Measurements from ENCODE around the gene E2F2. TPM values are rescaled to one million over a fixed set of nuclear protein-coding genes. Genes with fewer than 3 reads are reported as not detected.

E2F2 gene
- polyA plus RNA-seq, 1 donor (not counting 4 experiments of a cell fraction or from before 2014, with no cell fraction given) = 0.05 TPM

- no peak overlapping the region for H2AFZ ChIP-seq (ENCODE audit: control insufficient read depth, low read length)
- TF ChIP-seq, protein P1, sequence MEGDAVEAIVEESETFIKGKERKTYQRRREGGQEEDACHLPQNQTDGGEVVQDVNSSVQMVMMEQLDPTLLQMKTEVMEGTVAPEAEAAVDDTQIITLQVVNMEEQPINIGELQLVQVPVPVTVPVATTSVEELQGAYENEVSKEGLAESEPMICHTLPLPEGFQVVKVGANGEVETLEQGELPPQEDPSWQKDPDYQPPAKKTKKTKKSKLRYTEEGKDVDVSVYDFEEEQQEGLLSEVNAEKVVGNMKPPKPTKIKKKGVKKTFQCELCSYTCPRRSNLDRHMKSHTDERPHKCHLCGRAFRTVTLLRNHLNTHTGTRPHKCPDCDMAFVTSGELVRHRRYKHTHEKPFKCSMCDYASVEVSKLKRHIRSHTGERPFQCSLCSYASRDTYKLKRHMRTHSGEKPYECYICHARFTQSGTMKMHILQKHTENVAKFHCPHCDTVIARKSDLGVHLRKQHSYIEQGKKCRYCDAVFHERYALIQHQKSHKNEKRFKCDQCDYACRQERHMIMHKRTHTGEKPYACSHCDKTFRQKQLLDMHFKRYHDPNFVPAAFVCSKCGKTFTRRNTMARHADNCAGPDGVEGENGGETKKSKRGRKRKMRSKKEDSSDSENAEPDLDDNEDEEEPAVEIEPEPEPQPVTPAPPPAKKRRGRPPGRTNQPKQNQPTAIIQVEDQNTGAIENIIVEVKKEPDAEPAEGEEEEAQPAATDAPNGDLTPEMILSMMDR (optimal IDR thresholded peaks at IDR 0.05 in 1 of 3, IDR thresholded peaks at IDR 0.05 in 1 of 3, conservative IDR thresholded peaks at IDR 0.05 in 1 of 3; ENCODE audit: extremely low read depth in 1 of 3, insufficient read depth in 2 of 3, low read length in 3 of 3) = no peak
- no peak for TF ChIP-seq EZH2 (IDR thresholded peaks at IDR 0.05; ENCODE audit: low read length)
- H3K36me3 ChIP-seq (ENCODE audit: control insufficient read depth in 2 of 2, extremely low read depth in 1 of 2, insufficient read depth in 2 of 2, low read length in 2 of 2) = no peaks in the 10 kb centered on the region
- H3K4me3 ChIP-seq (ENCODE audit: control insufficient read depth in 2 of 3, extremely low read depth in 1 of 3, insufficient read depth in 2 of 3, low read depth in 1 of 3, low read length in 3 of 3) = no peak overlapping the region
- no peak overlapping the region for H3K9ac ChIP-seq (ENCODE audit: control insufficient read depth, extremely low read depth, insufficient read depth, low read length)
- no peaks in the 10 kb centered on the region for H3K9me1 ChIP-seq (ENCODE audit: control insufficient read depth, extremely low read depth, insufficient read depth, low read length)
- no peaks in the 10 kb centered on the region for H3K27me3 ChIP-seq (ENCODE audit: control insufficient read depth, extremely low read depth, insufficient read depth, low read length)
- H3K4me2 ChIP-seq (ENCODE audit: control insufficient read depth, extremely low read depth, insufficient read depth, low read depth, low read length) = no peak overlapping the region
- DNase-seq (ENCODE audit: low read depth, low spot score) (no peak), FAIRE-seq (no peak)
- H3K27ac ChIP-seq (ENCODE audit: control insufficient read depth, insufficient read depth, low read length) = no peak overlapping the region
- H3K9me3 ChIP-seq (ENCODE audit: control insufficient read depth, low read depth, low read length) = no peaks in the 10 kb centered on the region
- H3K4me1 ChIP-seq (ENCODE audit: control insufficient read depth, extremely low read depth, insufficient read depth, low read length) = no peaks in the 10 kb centered on the region
- dilution Hi-C loops (cut with MboI; ENCODE audit: extremely low pct_ligation_motif_present, low sequenced_read_pairs) = no loop called here
- H3K79me2 ChIP-seq (ENCODE audit: control insufficient read depth, insufficient read depth, low read length) = no peaks in the 10 kb centered on the region
- no peaks in the 10 kb centered on the region for H4K20me1 ChIP-seq (ENCODE audit: control insufficient read depth, extremely low read depth, insufficient read depth, low read length)
These were observed 15.1 kb downstream of the E2F2 start for GRCh38 chr1:23515905-23516304.

- H3K79me2 ChIP-seq (ENCODE audit: control insufficient read depth, insufficient read depth, low read length) = no peaks in the 10 kb centered on the region
- H3K27me3 ChIP-seq (ENCODE audit: control insufficient read depth, extremely low read depth, insufficient read depth, low read length) = no peaks in the 10 kb centered on the region
- FAIRE-seq (no peak), DNase-seq (ENCODE audit: low read depth, low spot score) (no peak)
- H3K9me3 ChIP-seq (ENCODE audit: control insufficient read depth, low read depth, low read length) = no peaks in the 10 kb centered on the region
- no peak overlapping the region for H3K9ac ChIP-seq (ENCODE audit: control insufficient read depth, extremely low read depth, insufficient read depth, low read length)
- H3K4me2 ChIP-seq (ENCODE audit: control insufficient read depth, extremely low read depth, insufficient read depth, low read depth, low read length) = no peak overlapping the region
- no peak overlapping the region for H2AFZ ChIP-seq (ENCODE audit: control insufficient read depth, low read length)
- no peaks in the 10 kb centered on the region for H3K4me1 ChIP-seq (ENCODE audit: control insufficient read depth, extremely low read depth, insufficient read depth, low read length)
- H4K20me1 ChIP-seq (ENCODE audit: control insufficient read depth, extremely low read depth, insufficient read depth, low read length) = no peaks in the 10 kb centered on the region
- TF ChIP-seq, protein P1 (optimal IDR thresholded peaks at IDR 0.05 in 1 of 3, IDR thresholded peaks at IDR 0.05 in 1 of 3, conservative IDR thresholded peaks at IDR 0.05 in 1 of 3; ENCODE audit: extremely low read depth in 1 of 3, insufficient read depth in 2 of 3, low read length in 3 of 3) = no peak
- TF ChIP-seq EZH2 (IDR thresholded peaks at IDR 0.05; ENCODE audit: low read length) = no peak
- no peaks in the 10 kb centered on the region for H3K9me1 ChIP-seq (ENCODE audit: control insufficient read depth, extremely low read depth, insufficient read depth, low read length)
- H3K4me3 ChIP-seq (ENCODE audit: control insufficient read depth in 2 of 3, extremely low read depth in 1 of 3, insufficient read depth in 2 of 3, low read depth in 1 of 3, low read length in 3 of 3) = no peak overlapping the region
- H3K27ac ChIP-seq (ENCODE audit: control insufficient read depth, insufficient read depth, low read length) = no peak overlapping the region
- dilution Hi-C loops (cut with MboI; ENCODE audit: extremely low pct_ligation_motif_present, low sequenced_read_pairs) = no loop called here
- no peaks in the 10 kb centered on the region for H3K36me3 ChIP-seq (ENCODE audit: control insufficient read depth in 2 of 2, extremely low read depth in 1 of 2, insufficient read depth in 2 of 2, low read length in 2 of 2)
These were observed 16.8 kb downstream of the E2F2 start for GRCh38 chr1:23514111-23514679.

All from keratinocyte (primary cell).